ENCODE results near the gene ZNF808. TPM values are rescaled to one million over a fixed set of nuclear protein-coding genes. Genes with fewer than 3 reads are reported as not detected.
"Not testable (repeated sequence)": the region's sequence is repeated elsewhere in the genome, so short reads cannot be mapped to it uniquely, and the experiment has no call there.

ZNF808 gene
- total RNA-seq, 6 donors from 2014 or later, result 12.6 to 63.9 (median 25.3) TPM

DNA sequence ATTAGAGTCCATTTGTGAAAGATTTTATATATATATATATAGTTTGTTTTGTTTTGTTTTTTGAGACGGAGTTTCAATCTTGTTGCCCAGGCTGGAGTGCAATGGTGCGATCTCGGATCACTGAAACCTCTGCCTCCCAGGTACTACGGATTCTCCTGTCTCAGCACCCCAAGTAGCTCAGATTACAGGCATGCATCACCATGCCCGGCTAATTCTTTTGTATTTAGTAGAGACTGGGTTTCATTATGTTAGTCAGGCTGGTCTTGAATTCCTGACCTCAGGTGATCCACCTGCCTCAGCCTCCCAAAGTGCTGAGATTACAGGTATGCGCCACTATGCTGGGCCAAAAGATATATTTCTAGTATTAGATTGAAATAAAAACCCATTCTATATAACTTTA is 38.7 kb downstream of the ZNF808 start:
- Histone ChIP-seq H3K27ac (no peak overlapping the region), H3K4me3 (no peak overlapping the region), H3K9me3 (peaks cover 0 to 72% (median 56%) of the 10 kb centered on the region in 4 donors), H3K27me3 (no peaks in the 10 kb centered on the region), H3K36me3 (peaks cover 0 to 18% (median 10%) of the 10 kb centered on the region in 4 donors), H3K4me1 (peaks cover 7 to 16% (median 11%) of the 10 kb centered on the region in 4 donors)
- TF ChIP-seq EP300 (IDR thresholded peaks at IDR 0.05) (no peak), POLR2A (IDR thresholded peaks at IDR 0.05) (no peak), POLR2AphosphoS5 (IDR thresholded peaks at IDR 0.05) (no peak)
- TF ChIP-seq, protein P1, sequence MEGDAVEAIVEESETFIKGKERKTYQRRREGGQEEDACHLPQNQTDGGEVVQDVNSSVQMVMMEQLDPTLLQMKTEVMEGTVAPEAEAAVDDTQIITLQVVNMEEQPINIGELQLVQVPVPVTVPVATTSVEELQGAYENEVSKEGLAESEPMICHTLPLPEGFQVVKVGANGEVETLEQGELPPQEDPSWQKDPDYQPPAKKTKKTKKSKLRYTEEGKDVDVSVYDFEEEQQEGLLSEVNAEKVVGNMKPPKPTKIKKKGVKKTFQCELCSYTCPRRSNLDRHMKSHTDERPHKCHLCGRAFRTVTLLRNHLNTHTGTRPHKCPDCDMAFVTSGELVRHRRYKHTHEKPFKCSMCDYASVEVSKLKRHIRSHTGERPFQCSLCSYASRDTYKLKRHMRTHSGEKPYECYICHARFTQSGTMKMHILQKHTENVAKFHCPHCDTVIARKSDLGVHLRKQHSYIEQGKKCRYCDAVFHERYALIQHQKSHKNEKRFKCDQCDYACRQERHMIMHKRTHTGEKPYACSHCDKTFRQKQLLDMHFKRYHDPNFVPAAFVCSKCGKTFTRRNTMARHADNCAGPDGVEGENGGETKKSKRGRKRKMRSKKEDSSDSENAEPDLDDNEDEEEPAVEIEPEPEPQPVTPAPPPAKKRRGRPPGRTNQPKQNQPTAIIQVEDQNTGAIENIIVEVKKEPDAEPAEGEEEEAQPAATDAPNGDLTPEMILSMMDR (IDR thresholded peaks at IDR 0.05), result no peak
- ATAC-seq (ENCODE audit: low FRiP score in 2 of 2) (no peak), DNase-seq (no peak)
- 92 to 94% methylated on average over 6 of the region's 6 CpGs for WGBS, 2 donors

DNA sequence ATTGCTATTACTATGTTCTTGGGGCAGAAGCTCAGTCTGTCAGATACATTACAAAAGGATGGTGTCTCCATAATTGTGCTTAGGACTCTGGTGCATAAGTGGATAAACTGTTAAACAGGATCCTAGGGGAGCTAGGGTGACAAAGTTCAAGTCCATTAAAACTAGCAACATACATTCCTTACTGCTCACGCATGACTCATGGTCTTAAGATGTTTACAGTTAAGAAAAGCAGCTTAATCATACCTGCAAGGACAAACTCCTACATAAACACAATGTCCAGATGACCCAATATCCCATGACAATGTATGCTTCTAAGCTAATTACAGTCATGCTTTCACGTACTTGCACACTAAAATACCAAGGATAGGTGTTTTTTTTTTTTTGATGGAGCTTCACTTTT is 39.1 kb downstream of the ZNF808 start:
- Histone ChIP-seq H3K27ac (no peak overlapping the region), H3K27me3 (no peaks in the 10 kb centered on the region), H3K4me1 (peaks cover 7 to 18% (median 12%) of the 10 kb centered on the region in 4 donors), H3K9me3 (peaks cover 0 to 67% (median 51%) of the 10 kb centered on the region in 4 donors), H3K4me3 (no peak overlapping the region), H3K36me3 (peaks cover 0 to 13% (median 7%) of the 10 kb centered on the region in 4 donors)
- 94 to 95% methylated on average over 2 of the region's 2 CpGs for WGBS, 2 donors
- DNase-seq (no peak), ATAC-seq (ENCODE audit: low FRiP score in 2 of 2) (no peak)
- no peak for TF ChIP-seq POLR2AphosphoS5 (IDR thresholded peaks at IDR 0.05)
- no peak for TF ChIP-seq EP300 (IDR thresholded peaks at IDR 0.05)
- TF ChIP-seq, protein P1 (IDR thresholded peaks at IDR 0.05), result no peak
- no peak for TF ChIP-seq POLR2A (IDR thresholded peaks at IDR 0.05)

DNA sequence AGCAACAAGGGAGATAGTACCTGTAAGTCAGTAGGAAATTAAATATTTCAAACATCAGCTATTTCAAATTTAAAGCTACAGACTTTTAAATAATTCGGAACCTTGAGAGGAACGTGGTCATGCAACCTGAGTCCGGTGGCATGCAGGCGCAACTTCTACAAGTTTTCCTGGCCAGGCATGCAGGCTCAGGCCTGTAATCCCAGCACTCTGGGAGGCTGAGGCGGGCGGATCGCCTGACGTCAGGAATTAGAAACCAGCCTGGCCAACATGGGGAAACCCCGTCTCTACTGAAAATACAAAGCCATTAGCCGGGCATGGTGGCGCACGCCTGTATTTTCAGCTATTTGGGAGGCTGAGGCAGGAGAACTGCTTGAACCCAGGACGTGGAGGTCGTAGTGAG is 40.5 kb downstream of the ZNF808 start:
- peaks cover 7 to 18% (median 12%) of the 10 kb centered on the region in 4 donors for H3K4me1 ChIP-seq
- ATAC-seq (ENCODE audit: low FRiP score in 2 of 2) (no peak), DNase-seq (peak in 1 of 2 donors; percentile 24)
- peaks cover 0 to 54% (median 44%) of the 10 kb centered on the region in 4 donors for H3K9me3 ChIP-seq
- TF ChIP-seq POLR2A (IDR thresholded peaks at IDR 0.05) (no peak), POLR2AphosphoS5 (IDR thresholded peaks at IDR 0.05) (no peak), EP300 (IDR thresholded peaks at IDR 0.05) (no peak)
- TF ChIP-seq, protein P1 (IDR thresholded peaks at IDR 0.05), result no peak
- H3K27ac ChIP-seq, result no peak overlapping the region
- H3K27me3 ChIP-seq, result no peaks in the 10 kb centered on the region
- no peak overlapping the region for H3K4me3 ChIP-seq
- H3K36me3 ChIP-seq, result peaks cover 0 to 14% (median 3%) of the 10 kb centered on the region in 4 donors
- 95 to 96% methylated on average over 14 of the region's 14 CpGs for WGBS, 2 donors

DNA sequence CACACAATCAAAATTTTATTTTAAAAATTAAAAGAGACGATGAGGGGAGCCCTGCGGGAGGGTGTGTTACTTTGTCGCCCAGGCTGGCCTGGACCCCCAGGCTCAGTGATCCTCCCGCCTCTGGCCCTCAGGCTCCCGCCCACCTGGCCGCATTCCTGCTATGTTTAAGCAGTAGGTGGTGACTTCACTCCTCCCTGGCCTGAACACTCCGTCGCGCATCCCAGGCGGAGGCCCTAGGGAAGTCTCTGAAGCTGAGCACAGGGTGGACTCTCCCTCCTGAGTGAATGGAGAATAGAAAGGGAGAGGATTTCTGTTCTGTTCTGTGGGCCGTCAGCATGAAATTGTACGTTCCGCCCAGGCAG is 42.2 kb downstream of the ZNF808 start:
- 11 to 12% methylated on average over 13 of the region's 13 CpGs for WGBS, 2 donors
- H3K9me3 ChIP-seq, result peaks cover 0 to 42% (median 28%) of the 10 kb centered on the region in 4 donors
- DNase-seq, result peak in 1 of 2 donors; percentile 61
- peak overlapping the region in 3 of 4 donors; percentile 70 to 80 (median 71) for H3K4me3 ChIP-seq
- peak overlapping the region; percentile 82 to 94 (median 85) for H3K27ac ChIP-seq
- H3K36me3 ChIP-seq, result peaks cover 5 to 25% (median 14%) of the 10 kb centered on the region in 4 donors
- H3K27me3 ChIP-seq, result not testable (repeated sequence)
- H3K4me1 ChIP-seq, result peaks cover 7 to 18% (median 12%) of the 10 kb centered on the region in 4 donors
- peak; percentile 35 to 56 for ATAC-seq (ENCODE audit: low FRiP score in 2 of 2)

DNA sequence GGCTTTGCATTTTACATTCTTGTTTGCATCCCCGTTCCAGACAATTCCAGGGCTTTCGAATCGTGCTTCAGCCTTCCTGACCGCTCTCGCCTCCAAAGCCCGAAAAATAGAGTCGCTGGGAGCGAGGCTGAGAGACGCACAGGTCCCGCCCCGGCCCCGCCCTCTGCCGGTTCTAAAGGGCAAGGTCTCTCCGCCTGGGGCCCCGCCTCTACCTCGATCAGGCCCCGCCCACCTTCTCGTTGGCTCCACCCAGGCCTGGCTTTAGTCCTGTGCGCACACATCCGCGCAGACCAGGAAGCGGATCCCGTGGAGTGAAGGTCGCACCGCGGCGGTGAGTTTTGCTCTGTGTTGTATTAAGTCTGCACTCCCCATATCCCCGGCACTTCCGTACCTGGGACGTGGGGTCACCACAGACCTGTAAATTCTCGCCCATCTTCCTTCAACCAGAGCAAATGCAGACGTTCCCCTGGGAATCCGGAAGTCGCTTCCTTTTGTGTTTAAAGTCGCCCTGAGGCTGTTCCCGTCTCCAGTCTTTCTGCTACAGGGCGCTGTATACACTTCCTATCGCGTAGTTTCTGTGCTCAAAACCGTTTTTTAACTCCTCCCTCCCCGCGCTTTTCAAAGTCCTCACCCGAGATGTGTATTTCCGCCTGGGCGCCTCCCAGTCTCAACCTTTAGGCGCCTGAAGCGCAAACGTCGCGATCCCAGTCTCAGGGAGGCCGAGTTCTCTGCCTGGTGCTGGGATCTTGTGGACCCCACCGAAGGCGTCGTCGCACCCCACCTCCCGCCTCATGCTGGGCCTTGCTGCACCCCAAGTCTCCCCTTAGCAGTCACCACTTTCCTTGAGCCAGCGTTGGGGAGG is 42.8 kb downstream of the ZNF808 start, which contains the start of gene ZNF701:
Gene ZNF701, plus strand, starts transcription at position 288 of the 862 bp plus-strand sequence. CDS start 3,861 bp downstream, outside the sequence.
- 0 to 1% methylated on average over 30 to 55 of the region's 57 CpGs for WGBS, 2 donors
- ATAC-seq (ENCODE audit: low FRiP score in 2 of 2), result peak; percentile 100
- Histone ChIP-seq H3K36me3 (peaks cover 8 to 31% (median 20%) of the 10 kb centered on the region in 4 donors), H3K4me1 (peaks cover 7 to 18% (median 12%) of the 10 kb centered on the region in 4 donors), H3K27me3 (no peaks in the 10 kb centered on the region), H3K27ac (peak within 1 kb of the TSS; percentile 82 to 94 (median 85)), H3K9me3 (peaks cover 0 to 37% (median 22%) of the 10 kb centered on the region in 4 donors), H3K4me3 (peak within 1 kb of the TSS; percentile 70 to 92 (median 76))
- DNase-seq, result peak; percentile 96 to 98
- TF ChIP-seq POLR2AphosphoS5 (IDR thresholded peaks at IDR 0.05) (peak; percentile 98), POLR2A (IDR thresholded peaks at IDR 0.05) (peak; percentile 55 to 92 (median 82)), EP300 (IDR thresholded peaks at IDR 0.05) (no peak)
- TF ChIP-seq, protein P1 (IDR thresholded peaks at IDR 0.05), result peak; percentile 45 to 63 (median 50)
